ACC112 (cell line): ENCODE measurements around the gene SMAP1.

ENCODE experiments used
- H2AFZ ChIP-seq: fragments of 200-600 bp; sonication (generic); one replicate; pipeline ENCODE4 v1.6.0; 2017; ENCODE audit warnings: antibody characterized with exemption, low read length; ENCODE audit not compliant: unreplicated experiment
- H3K27ac ChIP-seq: fragments of 200-600 bp; sonication (generic); 2 replicates; pipeline ENCODE4 v1.5.1; 2014; ENCODE audit warnings: low read depth, mild to moderate bottlenecking, antibody characterized with exemption, low read length, moderate library complexity
- H3K27me3 ChIP-seq: fragments of 200-600 bp; sonication (generic); 2 replicates; pipeline ENCODE4 v1.6.1; 2014; ENCODE audit warnings: mild to moderate bottlenecking, antibody characterized with exemption, low read length, moderate library complexity, mixed read lengths; ENCODE audit not compliant: insufficient read depth
- H3K36me3 ChIP-seq: fragments of 200-600 bp; sonication (generic); 2 replicates; pipeline ENCODE4 v1.6.1; 2016; ENCODE audit warnings: mild to moderate bottlenecking, antibody characterized with exemption, low read length, moderate library complexity, mixed read lengths; ENCODE audit not compliant: insufficient read depth
- H3K4me1 ChIP-seq: fragments of 200-600 bp; sonication (generic); one replicate; pipeline ENCODE4 v1.6.1; 2016; ENCODE audit warnings: low read length, mixed read lengths; ENCODE audit not compliant: insufficient read depth, unreplicated experiment, control insufficient read depth
- H3K4me3 ChIP-seq: fragments of 200-600 bp; sonication (generic); 2 replicates; pipeline ENCODE4 v1.5.1; 2014; ENCODE audit warnings: mild to moderate bottlenecking, low read depth, low read length
- H3K79me2 ChIP-seq: fragments of 200-600 bp; sonication (generic); one replicate; pipeline ENCODE4 v1.6.0; 2016; ENCODE audit warnings: low read length; ENCODE audit not compliant: control insufficient read depth, unreplicated experiment, insufficient read depth

The SMAP1 gene

DNA sequence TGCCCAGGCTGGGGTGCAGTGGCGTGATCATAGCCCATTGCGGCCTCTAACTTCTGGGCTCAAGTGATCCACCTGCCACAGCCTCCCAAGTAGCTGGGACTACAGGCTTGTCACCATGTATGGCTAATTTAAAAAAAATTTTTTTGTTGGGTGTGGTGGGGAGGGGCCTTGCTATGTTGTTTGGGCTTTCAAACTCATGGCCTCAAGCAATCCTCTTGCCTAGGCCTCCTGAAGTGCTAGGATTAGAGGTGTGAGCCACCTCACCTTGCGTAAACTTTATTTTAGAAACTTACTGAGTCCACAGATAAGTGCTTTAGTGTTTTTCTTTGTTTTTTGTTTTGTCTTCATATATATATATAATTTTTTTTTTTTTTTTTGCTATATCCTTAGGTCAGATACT is 9.1 kb downstream of the SMAP1 start:
- H3K36me3 ChIP-seq: no peaks in the 10 kb centered on the region
- no peak overlapping the region for H2AFZ ChIP-seq
- peaks cover 8% of the 10 kb centered on the region for H3K4me1 ChIP-seq
- H3K4me3 ChIP-seq: no peak overlapping the region
- H3K79me2 ChIP-seq: peaks cover 42% of the 10 kb centered on the region
- H3K27me3 ChIP-seq: no peaks in the 10 kb centered on the region
- no peak overlapping the region for H3K27ac ChIP-seq

GRCh38 chr6:70680396-70680795 is 12.7 kb downstream of the SMAP1 start:
- Histone ChIP-seq H3K4me3 (no peak overlapping the region), H3K4me1 (peaks cover 3% of the 10 kb centered on the region), H2AFZ (no peak overlapping the region), H3K79me2 (peaks cover 31% of the 10 kb centered on the region), H3K27ac (no peak overlapping the region), H3K36me3 (no peaks in the 10 kb centered on the region), H3K27me3 (no peaks in the 10 kb centered on the region)

GRCh38 chr6:70684794-70685493 is 17.3 kb downstream of the SMAP1 start:
- H2AFZ ChIP-seq: no peak overlapping the region
- H3K4me3 ChIP-seq: no peak overlapping the region
- H3K79me2 ChIP-seq: peaks cover 35% of the 10 kb centered on the region
- no peaks in the 10 kb centered on the region for H3K27me3 ChIP-seq
- H3K27ac ChIP-seq: no peak overlapping the region
- peaks cover 10% of the 10 kb centered on the region for H3K4me1 ChIP-seq
- no peaks in the 10 kb centered on the region for H3K36me3 ChIP-seq

- peaks cover 35% of the 10 kb centered on the region for H3K79me2 ChIP-seq
- peaks cover 10% of the 10 kb centered on the region for H3K4me1 ChIP-seq
- H2AFZ ChIP-seq: no peak overlapping the region
- no peaks in the 10 kb centered on the region for H3K36me3 ChIP-seq
- H3K4me3 ChIP-seq: no peak overlapping the region
- no peak overlapping the region for H3K27ac ChIP-seq
- H3K27me3 ChIP-seq: no peaks in the 10 kb centered on the region
Measured at GRCh38 chr6:70685494-70686180, 18.0 kb downstream of the SMAP1 start.

DNA sequence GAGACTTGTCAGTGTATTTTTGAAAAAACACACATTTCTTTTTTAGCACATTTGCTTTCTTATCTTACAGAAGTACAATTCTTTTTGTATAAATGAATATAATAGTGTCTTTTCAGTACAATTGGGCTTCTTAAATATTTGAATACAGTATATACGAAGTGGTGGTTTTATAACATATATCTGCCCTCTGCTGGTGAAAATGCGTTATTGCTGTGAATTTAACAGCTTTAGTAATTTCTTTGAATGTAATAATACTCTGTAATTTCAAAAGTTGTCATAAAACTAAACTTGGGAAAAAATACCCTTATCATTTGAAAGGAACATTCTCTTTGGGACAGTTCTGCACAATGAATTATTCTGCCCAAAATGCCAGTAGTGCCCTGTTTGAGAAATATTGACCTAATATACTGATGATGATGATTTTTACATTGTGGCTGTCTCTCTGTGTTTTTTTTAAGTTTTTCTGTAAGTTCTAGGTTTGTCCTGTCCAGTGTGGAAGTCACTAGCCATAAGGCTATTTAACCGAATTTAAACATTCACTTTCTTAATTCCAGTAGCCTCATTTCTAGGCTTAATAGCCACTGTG is 19.0 kb downstream of the SMAP1 start:
- Histone ChIP-seq H3K27me3 (no peaks in the 10 kb centered on the region), H2AFZ (peak overlapping the region; percentile 39), H3K79me2 (peaks cover 34% of the 10 kb centered on the region), H3K27ac (no peak overlapping the region), H3K4me1 (peaks cover 10% of the 10 kb centered on the region), H3K36me3 (0 out of 2 replicates have a peak, but pooled peaks cover under 1% of the 10 kb centered on the region), H3K4me3 (no peak overlapping the region)

DNA sequence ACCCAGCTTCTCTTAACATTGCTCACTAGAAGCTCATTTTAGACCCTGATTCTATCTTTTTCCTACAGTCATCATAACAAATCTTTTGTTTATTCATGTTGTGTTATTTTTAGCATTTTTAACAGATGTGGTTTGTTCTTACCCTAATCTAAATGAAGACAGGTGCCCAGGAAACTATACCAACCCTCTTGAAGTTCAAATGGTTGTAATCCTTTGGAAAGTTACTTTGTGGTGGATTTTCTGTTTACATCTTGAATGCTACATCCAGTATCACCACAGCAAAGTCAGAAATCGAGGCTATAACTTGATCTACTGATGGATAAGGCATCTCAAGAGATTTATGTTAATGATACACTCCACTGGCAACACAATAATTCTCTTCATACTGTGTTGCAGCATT is 26.2 kb downstream of the SMAP1 start:
- Histone ChIP-seq H3K79me2 (peaks cover 13% of the 10 kb centered on the region), H3K4me1 (no peaks in the 10 kb centered on the region), H3K27me3 (no peaks in the 10 kb centered on the region), H3K4me3 (no peak overlapping the region), H3K36me3 (0 out of 2 replicates have a peak, but pooled peaks cover 3% of the 10 kb centered on the region), H2AFZ (no peak overlapping the region), H3K27ac (no peak overlapping the region)

DNA sequence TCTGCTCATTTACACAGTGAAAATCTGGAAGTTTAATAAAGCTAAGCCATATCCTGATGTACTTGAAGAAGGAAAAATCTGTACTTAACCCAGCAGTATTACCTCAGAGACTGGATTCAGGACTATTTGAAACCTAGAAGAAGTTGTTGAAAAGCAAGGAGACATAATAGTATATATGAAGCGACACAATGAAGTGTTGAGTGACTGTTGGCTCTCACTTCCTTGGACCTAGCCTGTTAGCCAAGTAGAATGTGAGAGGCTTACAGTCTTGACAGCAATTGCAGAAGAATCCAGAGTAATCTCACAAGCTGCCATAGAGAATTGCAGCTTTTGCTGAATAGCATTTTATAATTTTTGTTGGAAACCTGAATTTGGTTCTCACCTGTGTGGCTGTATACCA is 26.7 kb downstream of the SMAP1 start:
- Histone ChIP-seq H3K27me3 (no peaks in the 10 kb centered on the region), H3K4me1 (no peaks in the 10 kb centered on the region), H2AFZ (no peak overlapping the region), H3K79me2 (peaks cover 13% of the 10 kb centered on the region), H3K36me3 (0 out of 2 replicates have a peak, but pooled peaks cover 3% of the 10 kb centered on the region), H3K4me3 (no peak overlapping the region), H3K27ac (no peak overlapping the region)

- no peak overlapping the region for H3K27ac ChIP-seq
- no peaks in the 10 kb centered on the region for H3K36me3 ChIP-seq
- H2AFZ ChIP-seq: no peak overlapping the region
- H3K79me2 ChIP-seq: peaks cover 15% of the 10 kb centered on the region
- no peak overlapping the region for H3K4me3 ChIP-seq
- H3K27me3 ChIP-seq: no peaks in the 10 kb centered on the region
- no peaks in the 10 kb centered on the region for H3K4me1 ChIP-seq
Measured at GRCh38 chr6:70700922-70701876, 33.5 kb downstream of the SMAP1 start.

GRCh38 chr6:70705772-70706171 is 38.1 kb downstream of the SMAP1 start:
- H3K4me1 ChIP-seq: peaks cover 8% of the 10 kb centered on the region
- H3K79me2 ChIP-seq: peaks cover 4% of the 10 kb centered on the region
- H2AFZ ChIP-seq: no peak overlapping the region
- H3K27ac ChIP-seq: no peak overlapping the region
- H3K27me3 ChIP-seq: no peaks in the 10 kb centered on the region
- no peak overlapping the region for H3K4me3 ChIP-seq
- H3K36me3 ChIP-seq: no peaks in the 10 kb centered on the region

DNA sequence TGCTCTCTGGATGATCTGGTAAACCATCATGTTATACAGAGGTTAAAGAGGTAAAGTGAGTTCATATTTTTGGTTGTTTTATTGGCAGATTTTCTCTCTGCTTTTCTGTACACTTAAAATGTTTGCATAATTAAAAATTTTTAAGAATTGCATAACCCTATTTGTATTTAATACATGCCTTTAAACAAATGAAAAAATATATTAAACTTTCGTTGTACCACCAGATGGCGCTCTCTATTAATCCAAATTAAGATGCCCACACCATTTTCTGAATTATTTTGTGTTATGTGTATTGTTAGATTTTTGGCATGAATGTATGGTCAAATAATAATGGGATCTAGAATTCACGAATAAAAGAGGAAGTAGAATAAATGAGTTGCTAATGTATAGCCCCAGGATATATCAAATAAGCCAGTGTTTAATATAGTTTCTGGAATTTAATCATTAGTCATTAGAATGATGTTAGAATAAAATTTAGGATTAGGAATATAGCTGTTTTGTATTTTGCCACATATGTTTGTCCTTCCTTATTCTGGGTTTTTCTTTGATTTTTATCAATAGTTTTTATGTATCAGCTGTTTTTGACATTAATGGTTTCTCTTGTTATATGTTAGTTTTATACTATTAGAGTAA is 38.9 kb downstream of the SMAP1 start:
- Histone ChIP-seq H2AFZ (no peak overlapping the region), H3K4me3 (no peak overlapping the region), H3K27ac (no peak overlapping the region), H3K4me1 (peaks cover 8% of the 10 kb centered on the region), H3K79me2 (peaks cover under 1% of the 10 kb centered on the region), H3K27me3 (no peaks in the 10 kb centered on the region), H3K36me3 (no peaks in the 10 kb centered on the region)
